Progenitor cell of endocrine pancreas (in vitro differentiated cells): Measurements from ENCODE around the gene APBB2. TPM values are rescaled to one million over a fixed set of nuclear protein-coding genes. Genes with fewer than 3 reads are reported as not detected.
"Not testable (repeated sequence)": the region's sequence is repeated elsewhere in the genome, so short reads cannot be mapped to it uniquely, and the experiment has no call there.

Experiments
- DNase-seq: peaks from one replicate; pipeline ENCODE4 v3.0.0; 2021; ENCODE audit warnings: low spot score; ENCODE audit not compliant: unreplicated experiment
- H3K27ac Mint-ChIP-seq: 2 replicates; pipeline ENCODE4 v1.8.0; 2021; ENCODE audit warnings: mild to moderate bottlenecking, moderate library complexity, mixed read lengths
- H3K27me3 Mint-ChIP-seq: 2 replicates; pipeline ENCODE4 v1.8.0; 2021; ENCODE audit warnings: mixed read lengths
- H3K36me3 Mint-ChIP-seq: 2 replicates; pipeline ENCODE4 v1.8.0; 2022; ENCODE audit warnings: mixed read lengths; ENCODE audit not compliant: insufficient read depth
- H3K4me1 Mint-ChIP-seq: 2 replicates; pipeline ENCODE4 v1.8.0; 2021; ENCODE audit warnings: low read depth, mixed read lengths
- H3K4me3 Mint-ChIP-seq: 2 replicates; pipeline ENCODE4 v1.8.0; 2021; ENCODE audit warnings: low read depth, mild to moderate bottlenecking, moderate library complexity, mixed read lengths
- H3K9me3 Mint-ChIP-seq: 2 replicates; pipeline ENCODE4 v1.8.0; 2021; ENCODE audit warnings: low read depth, mixed read lengths
- total RNA-seq: library from RNA; stranded (reverse); gene quantifications from 2 replicates; pipeline ENCODE4 v1.2.1, GENCODE V29; 2021
- TF ChIP-seq, protein P1 (sequence below): fragments of 200-600 bp; sonication (generic); IDR thresholded peaks from one replicate; pipeline ENCODE4 v1.5.0; 2021; ENCODE audit warnings: antibody characterized with exemption, mild to moderate bottlenecking; ENCODE audit not compliant: unreplicated experiment

Gene APBB2
- total RNA-seq, 1 donor from 2014 or later: 61.7 TPM

DNA sequence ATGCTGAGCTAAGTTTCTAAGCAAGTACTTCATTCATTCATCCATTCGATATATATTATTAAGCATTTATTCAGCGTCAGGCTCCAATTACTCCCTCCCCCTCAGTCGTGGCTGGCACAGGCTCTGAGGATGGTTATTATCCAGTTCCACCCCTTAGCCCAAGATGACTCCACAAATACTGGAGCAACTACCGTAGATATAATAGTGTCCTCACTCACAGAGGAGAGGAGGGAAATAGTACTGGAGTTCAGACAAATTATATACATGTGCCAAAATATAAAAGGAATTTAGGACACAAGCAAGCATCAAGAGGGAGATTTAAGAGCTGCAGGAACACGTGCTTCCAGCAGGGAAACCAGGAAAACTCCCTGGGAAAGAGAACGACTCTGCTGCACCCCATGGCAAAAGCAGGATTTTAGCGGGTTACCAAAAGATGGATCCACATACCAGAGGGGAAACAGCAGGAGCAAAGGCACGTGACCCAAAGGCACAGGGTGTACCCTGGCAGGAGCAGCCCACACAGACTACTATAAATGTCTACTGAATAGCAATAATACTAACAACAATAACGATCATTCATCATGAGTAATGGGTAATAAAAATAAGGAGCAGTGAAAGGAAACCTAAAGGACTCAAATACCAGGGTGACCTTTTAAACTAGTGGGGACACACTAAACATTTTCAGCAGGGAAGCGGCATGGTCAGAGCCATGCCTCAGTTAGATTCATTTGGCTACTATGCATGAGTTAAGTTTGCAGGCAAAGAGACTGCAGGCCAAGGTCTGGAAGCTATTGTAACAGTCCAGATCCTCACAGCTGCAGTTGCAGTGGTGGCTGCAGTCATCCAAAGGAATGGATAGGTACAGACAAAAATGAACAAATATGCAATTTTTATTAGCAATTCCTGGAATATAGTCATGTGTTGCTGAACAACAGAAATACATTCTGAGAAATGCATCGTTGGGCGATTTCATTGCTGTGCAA, 153.7 kb downstream of the APBB2 start:
- TF ChIP-seq, protein P1, sequence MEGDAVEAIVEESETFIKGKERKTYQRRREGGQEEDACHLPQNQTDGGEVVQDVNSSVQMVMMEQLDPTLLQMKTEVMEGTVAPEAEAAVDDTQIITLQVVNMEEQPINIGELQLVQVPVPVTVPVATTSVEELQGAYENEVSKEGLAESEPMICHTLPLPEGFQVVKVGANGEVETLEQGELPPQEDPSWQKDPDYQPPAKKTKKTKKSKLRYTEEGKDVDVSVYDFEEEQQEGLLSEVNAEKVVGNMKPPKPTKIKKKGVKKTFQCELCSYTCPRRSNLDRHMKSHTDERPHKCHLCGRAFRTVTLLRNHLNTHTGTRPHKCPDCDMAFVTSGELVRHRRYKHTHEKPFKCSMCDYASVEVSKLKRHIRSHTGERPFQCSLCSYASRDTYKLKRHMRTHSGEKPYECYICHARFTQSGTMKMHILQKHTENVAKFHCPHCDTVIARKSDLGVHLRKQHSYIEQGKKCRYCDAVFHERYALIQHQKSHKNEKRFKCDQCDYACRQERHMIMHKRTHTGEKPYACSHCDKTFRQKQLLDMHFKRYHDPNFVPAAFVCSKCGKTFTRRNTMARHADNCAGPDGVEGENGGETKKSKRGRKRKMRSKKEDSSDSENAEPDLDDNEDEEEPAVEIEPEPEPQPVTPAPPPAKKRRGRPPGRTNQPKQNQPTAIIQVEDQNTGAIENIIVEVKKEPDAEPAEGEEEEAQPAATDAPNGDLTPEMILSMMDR: no peak
- Mint-ChIP-seq H3K27me3 (no peaks in the 10 kb centered on the region), H3K27ac (no peak overlapping the region), H3K4me3 (no peak overlapping the region), H3K36me3 (peaks cover 10% of the 10 kb centered on the region), H3K4me1 (no peaks in the 10 kb centered on the region), H3K9me3 (peaks cover 3% of the 10 kb centered on the region)
- DNase-seq: no peak

DNA sequence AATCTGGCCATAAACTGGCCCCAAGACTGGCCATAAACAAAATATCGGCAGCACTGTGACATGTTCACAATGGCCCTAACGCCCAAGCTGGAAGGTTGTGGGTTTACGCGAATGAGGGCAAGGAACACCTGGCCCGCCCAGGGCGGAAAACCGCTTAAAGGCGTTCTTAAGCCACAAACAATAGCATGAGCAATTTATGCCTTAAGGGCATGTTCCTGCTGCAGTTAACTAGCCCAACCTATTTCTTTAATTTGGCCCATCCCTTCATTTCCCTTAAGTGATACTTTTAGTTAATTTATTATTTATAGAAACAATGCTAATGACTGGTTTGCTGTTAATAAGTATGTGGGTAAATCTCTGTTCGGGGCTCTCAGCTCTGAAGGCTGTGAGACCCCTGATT, 154.9 kb downstream of the APBB2 start:
- peaks cover 13% of the 10 kb centered on the region for H3K36me3 Mint-ChIP-seq
- H3K4me3 Mint-ChIP-seq, H3K27me3 Mint-ChIP-seq, H3K4me1 Mint-ChIP-seq, DNase-seq, H3K9me3 Mint-ChIP-seq, H3K27ac Mint-ChIP-seq: not testable (repeated sequence)

DNA sequence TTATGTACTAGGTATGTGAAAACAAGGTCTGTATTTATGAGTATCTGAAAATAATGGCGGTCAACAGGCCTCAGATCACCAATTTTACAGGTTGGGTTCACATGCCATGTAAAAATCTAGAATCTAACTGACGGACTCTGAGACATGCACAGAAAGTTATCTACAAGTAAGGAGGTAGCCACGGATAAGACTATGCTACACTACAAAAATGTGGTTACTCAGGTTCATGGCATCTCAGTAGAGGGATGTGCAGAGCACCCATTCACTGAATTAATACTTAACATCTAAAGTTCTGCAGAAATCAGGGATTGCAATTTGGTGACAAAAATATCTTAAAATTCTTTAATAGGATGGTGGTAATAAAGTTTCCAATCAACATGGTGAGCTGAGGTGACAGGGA, 155.9 kb downstream of the APBB2 start:
- Mint-ChIP-seq H3K9me3 (peaks cover 3% of the 10 kb centered on the region), H3K4me1 (no peaks in the 10 kb centered on the region)

DNA sequence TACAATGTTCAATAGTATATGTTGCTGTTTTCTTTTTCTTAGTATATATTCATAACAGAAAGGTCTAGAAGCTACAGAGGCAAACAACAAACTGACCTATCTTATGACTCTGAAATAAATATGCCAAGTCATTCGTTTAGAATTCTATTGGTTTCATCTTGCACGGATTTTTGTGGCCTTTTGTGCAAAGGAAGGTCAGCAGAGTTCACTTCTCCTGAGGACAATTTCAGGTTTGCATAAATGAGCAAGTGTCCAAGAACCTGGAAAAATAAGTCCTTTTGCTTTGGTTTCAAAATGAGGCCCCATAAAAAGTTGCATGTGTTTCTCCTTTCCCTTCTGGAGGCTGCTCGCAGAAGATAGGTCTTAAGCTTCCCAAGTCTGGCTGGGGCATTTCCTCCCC, 156.9 kb downstream of the APBB2 start:
- no peaks in the 10 kb centered on the region for H3K27me3 Mint-ChIP-seq
- H3K4me1 Mint-ChIP-seq: no peaks in the 10 kb centered on the region
- H3K27ac Mint-ChIP-seq: no peak overlapping the region

More for the DNA sequence above, 155.9 kb downstream of the APBB2 start:
- no peak for DNase-seq
- H3K36me3 Mint-ChIP-seq: peaks cover 14% of the 10 kb centered on the region
- H3K4me3 Mint-ChIP-seq: no peak overlapping the region
- H3K27me3 Mint-ChIP-seq: no peaks in the 10 kb centered on the region
- no peak overlapping the region for H3K27ac Mint-ChIP-seq
- TF ChIP-seq, protein P1: no peak

DNA sequence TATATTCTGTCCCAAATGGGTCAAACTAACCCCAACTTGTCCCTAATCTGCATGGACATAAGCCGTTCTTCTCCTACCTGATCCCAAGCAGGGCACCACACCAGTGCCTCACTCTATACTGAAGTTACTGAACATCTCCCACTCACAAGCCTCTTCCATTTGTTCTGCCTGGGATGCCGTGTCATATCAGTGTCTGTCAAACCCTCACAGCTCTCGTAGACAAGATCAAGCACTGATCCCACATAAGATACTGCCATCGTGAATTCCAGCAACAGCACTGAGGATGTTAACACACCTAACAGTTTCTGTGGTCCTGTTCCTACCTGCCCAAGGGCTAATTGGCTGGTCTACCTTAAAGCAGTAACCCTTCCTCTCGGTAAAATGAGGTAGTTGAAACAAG, 162.1 kb downstream of the APBB2 start:
- TF ChIP-seq, protein P1: no peak
- H3K4me1 Mint-ChIP-seq: no peaks in the 10 kb centered on the region
- DNase-seq: no peak
- H3K9me3 Mint-ChIP-seq: no peaks in the 10 kb centered on the region
- no peaks in the 10 kb centered on the region for H3K27me3 Mint-ChIP-seq
- H3K27ac Mint-ChIP-seq: no peak overlapping the region
- peaks cover 11% of the 10 kb centered on the region for H3K36me3 Mint-ChIP-seq
- no peak overlapping the region for H3K4me3 Mint-ChIP-seq

More for the DNA sequence above, 156.9 kb downstream of the APBB2 start:
- H3K36me3 Mint-ChIP-seq: peaks cover 14% of the 10 kb centered on the region
- DNase-seq: no peak
- no peak overlapping the region for H3K4me3 Mint-ChIP-seq
- TF ChIP-seq, protein P1: no peak
- peaks cover 3% of the 10 kb centered on the region for H3K9me3 Mint-ChIP-seq
